Measurements from ENCODE around the gene NUMBL.

The NUMBL gene

GRCh38 chr19:40714441-40715299, 24.2 kb upstream of the NUMBL start:
- Histone ChIP-seq H3K4me1 (ENCODE audit: control insufficient read depth, low read depth, low read length) (peaks cover 25% of the 10 kb centered on the region), H3K9me3 (ENCODE audit: control insufficient read depth, low read depth, low read length) (no peaks in the 10 kb centered on the region), H3K27me3 (ENCODE audit: control insufficient read depth, insufficient read depth, low read length) (no peaks in the 10 kb centered on the region), H3K36me3 (ENCODE audit: control insufficient read depth, low read depth, low read length) (peaks cover 16% of the 10 kb centered on the region), H3K9ac (ENCODE audit: low read length) (peak overlapping the region; percentile 68), H3K27ac (ENCODE audit: low read length) (peak overlapping the region; percentile 65), H3K4me3 (ENCODE audit: low read length) (peak overlapping the region; percentile 73)

- Histone ChIP-seq H3K9ac (ENCODE audit: low read length) (no peak overlapping the region), H3K27ac (ENCODE audit: low read length) (no peak overlapping the region), H3K4me3 (ENCODE audit: low read length) (peak overlapping the region; percentile 73)
These were observed 23.5 kb upstream of the NUMBL start for GRCh38 chr19:40713939-40714338.

GRCh38 chr19:40709817-40710216, 19.4 kb upstream of the NUMBL start:
- Histone ChIP-seq H3K36me3 (ENCODE audit: control insufficient read depth, low read depth, low read length) (peaks cover 34% of the 10 kb centered on the region), H3K9ac (ENCODE audit: low read length) (no peak overlapping the region), H3K27ac (ENCODE audit: low read length) (no peak overlapping the region), H3K4me3 (ENCODE audit: low read length) (no peak overlapping the region), H3K27me3 (ENCODE audit: control insufficient read depth, insufficient read depth, low read length) (no peaks in the 10 kb centered on the region), H3K4me1 (ENCODE audit: control insufficient read depth, low read depth, low read length) (peaks cover 4% of the 10 kb centered on the region), H3K9me3 (ENCODE audit: control insufficient read depth, low read depth, low read length) (no peaks in the 10 kb centered on the region)

More at GRCh38 chr19:40713939-40714338, 23.5 kb upstream of the NUMBL start:
- peaks cover 25% of the 10 kb centered on the region for H3K4me1 ChIP-seq (ENCODE audit: control insufficient read depth, low read depth, low read length)
- no peaks in the 10 kb centered on the region for H3K9me3 ChIP-seq (ENCODE audit: control insufficient read depth, low read depth, low read length)
- H3K27me3 ChIP-seq (ENCODE audit: control insufficient read depth, insufficient read depth, low read length), result no peaks in the 10 kb centered on the region
- peaks cover 21% of the 10 kb centered on the region for H3K36me3 ChIP-seq (ENCODE audit: control insufficient read depth, low read depth, low read length)

GRCh38 chr19:40707615-40708014, 17.2 kb upstream of the NUMBL start:
- Histone ChIP-seq H3K9ac (ENCODE audit: low read length) (no peak overlapping the region), H3K4me3 (ENCODE audit: low read length) (no peak overlapping the region), H3K36me3 (ENCODE audit: control insufficient read depth, low read depth, low read length) (peaks cover 45% of the 10 kb centered on the region), H3K27me3 (ENCODE audit: control insufficient read depth, insufficient read depth, low read length) (no peaks in the 10 kb centered on the region), H3K4me1 (ENCODE audit: control insufficient read depth, low read depth, low read length) (no peaks in the 10 kb centered on the region), H3K27ac (ENCODE audit: low read length) (no peak overlapping the region), H3K9me3 (ENCODE audit: control insufficient read depth, low read depth, low read length) (no peaks in the 10 kb centered on the region)

- Histone ChIP-seq H3K9ac (ENCODE audit: low read length) (no peak overlapping the region), H3K4me1 (ENCODE audit: control insufficient read depth, low read depth, low read length) (no peaks in the 10 kb centered on the region), H3K36me3 (ENCODE audit: control insufficient read depth, low read depth, low read length) (peaks cover 47% of the 10 kb centered on the region), H3K9me3 (ENCODE audit: control insufficient read depth, low read depth, low read length) (no peaks in the 10 kb centered on the region), H3K27ac (ENCODE audit: low read length) (no peak overlapping the region), H3K27me3 (ENCODE audit: control insufficient read depth, insufficient read depth, low read length) (no peaks in the 10 kb centered on the region), H3K4me3 (ENCODE audit: low read length) (no peak overlapping the region)
These were observed 15.6 kb upstream of the NUMBL start for GRCh38 chr19:40705950-40706619.

GRCh38 chr19:40705362-40705651, 14.9 kb upstream of the NUMBL start:
- Histone ChIP-seq H3K36me3 (ENCODE audit: control insufficient read depth, low read depth, low read length) (peaks cover 50% of the 10 kb centered on the region), H3K27ac (ENCODE audit: low read length) (no peak overlapping the region), H3K4me1 (ENCODE audit: control insufficient read depth, low read depth, low read length) (no peaks in the 10 kb centered on the region), H3K9me3 (ENCODE audit: control insufficient read depth, low read depth, low read length) (no peaks in the 10 kb centered on the region), H3K9ac (ENCODE audit: low read length) (no peak overlapping the region), H3K27me3 (ENCODE audit: control insufficient read depth, insufficient read depth, low read length) (no peaks in the 10 kb centered on the region), H3K4me3 (ENCODE audit: low read length) (no peak overlapping the region)

- Histone ChIP-seq H3K27me3 (ENCODE audit: control insufficient read depth, insufficient read depth, low read length) (no peaks in the 10 kb centered on the region), H3K36me3 (ENCODE audit: control insufficient read depth, low read depth, low read length) (peaks cover 47% of the 10 kb centered on the region), H3K27ac (ENCODE audit: low read length) (no peak overlapping the region), H3K9me3 (ENCODE audit: control insufficient read depth, low read depth, low read length) (no peaks in the 10 kb centered on the region), H3K4me1 (ENCODE audit: control insufficient read depth, low read depth, low read length) (no peaks in the 10 kb centered on the region), H3K9ac (ENCODE audit: low read length) (no peak overlapping the region), H3K4me3 (ENCODE audit: low read length) (no peak overlapping the region)
These were observed 14.3 kb upstream of the NUMBL start for GRCh38 chr19:40704491-40705361.

- H3K4me1 ChIP-seq (ENCODE audit: control insufficient read depth, low read depth, low read length), result no peaks in the 10 kb centered on the region
- H3K27ac ChIP-seq (ENCODE audit: low read length), result no peak overlapping the region
- H3K4me3 ChIP-seq (ENCODE audit: low read length), result no peak overlapping the region
- H3K9me3 ChIP-seq (ENCODE audit: control insufficient read depth, low read depth, low read length), result no peaks in the 10 kb centered on the region
- H3K9ac ChIP-seq (ENCODE audit: low read length), result no peak overlapping the region
- peaks cover 42% of the 10 kb centered on the region for H3K36me3 ChIP-seq (ENCODE audit: control insufficient read depth, low read depth, low read length)
- H3K27me3 ChIP-seq (ENCODE audit: control insufficient read depth, insufficient read depth, low read length), result no peaks in the 10 kb centered on the region
These were observed 12.7 kb upstream of the NUMBL start for GRCh38 chr19:40703029-40703755.

- H3K4me1 ChIP-seq (ENCODE audit: control insufficient read depth, low read depth, low read length), result no peaks in the 10 kb centered on the region
- no peaks in the 10 kb centered on the region for H3K27me3 ChIP-seq (ENCODE audit: control insufficient read depth, insufficient read depth, low read length)
- no peak overlapping the region for H3K4me3 ChIP-seq (ENCODE audit: low read length)
- no peak overlapping the region for H3K27ac ChIP-seq (ENCODE audit: low read length)
- H3K9me3 ChIP-seq (ENCODE audit: control insufficient read depth, low read depth, low read length), result no peaks in the 10 kb centered on the region
- no peak overlapping the region for H3K9ac ChIP-seq (ENCODE audit: low read length)
- H3K36me3 ChIP-seq (ENCODE audit: control insufficient read depth, low read depth, low read length), result peaks cover 37% of the 10 kb centered on the region
These were observed 12.0 kb upstream of the NUMBL start for GRCh38 chr19:40702337-40703012.

- Histone ChIP-seq H3K9me3 (ENCODE audit: control insufficient read depth, low read depth, low read length) (no peaks in the 10 kb centered on the region), H3K27me3 (ENCODE audit: control insufficient read depth, insufficient read depth, low read length) (no peaks in the 10 kb centered on the region), H3K4me3 (ENCODE audit: low read length) (no peak overlapping the region), H3K27ac (ENCODE audit: low read length) (no peak overlapping the region), H3K4me1 (ENCODE audit: control insufficient read depth, low read depth, low read length) (no peaks in the 10 kb centered on the region), H3K9ac (ENCODE audit: low read length) (no peak overlapping the region), H3K36me3 (ENCODE audit: control insufficient read depth, low read depth, low read length) (peaks cover 36% of the 10 kb centered on the region)
These were observed 11.3 kb upstream of the NUMBL start for GRCh38 chr19:40701758-40702157.

Data from iPS-18a (cell line).